NB4 (cell line): ENCODE measurements around the gene KTN1.

Source experiments
- MAX ChIP-seq: IDR thresholded peaks from 2 replicates; pipeline ENCODE4 v1.6.1; 2011; ENCODE audit warnings: low read depth, low read length
- POLR2A ChIP-seq: IDR thresholded peaks from 2 replicates; pipeline ENCODE4 v1.6.1; 2011; ENCODE audit warnings: mild to moderate bottlenecking; ENCODE audit not compliant: insufficient read length; ENCODE audit errors: extremely low read depth

GRCh38 chr14:55578511-55578910 is 1.5 kb upstream of the KTN1 start:
- TF ChIP-seq MAX (no peak), POLR2A (no peak)
